Measurements from ENCODE around the gene PATL2. TPM values are rescaled to one million over a fixed set of nuclear protein-coding genes. Genes with fewer than 3 reads are reported as not detected.

The PATL2 gene
- total and polyA plus RNA-seq, 2 experiments from 2014 or later, result 0.19 TPM; not detected in 1

DNA sequence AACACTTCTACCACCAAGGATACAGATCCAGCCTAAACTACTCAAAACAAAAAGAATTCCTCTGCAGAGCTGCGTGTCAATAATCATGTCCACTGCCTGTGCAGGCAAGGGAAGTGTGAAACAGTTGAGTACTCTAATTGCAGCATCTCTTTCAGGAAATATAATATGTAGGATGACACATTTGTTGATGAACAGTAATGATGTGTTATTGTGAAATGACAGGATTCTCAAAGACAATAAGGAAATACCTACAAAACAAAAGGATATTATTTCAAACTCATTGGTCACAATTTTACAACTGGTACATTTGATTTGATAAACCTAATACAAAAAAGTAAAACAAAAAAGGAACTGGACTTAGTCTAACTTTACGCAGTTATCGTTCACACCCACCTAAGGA, 52.1 kb downstream of the PATL2 start:
- ATAC-seq (no peak), DNase-seq (ENCODE audit: low spot score) (no peak)
- Histone ChIP-seq H4K20me1 (replicated peaks; ENCODE audit: insufficient read depth) (no peaks in the 10 kb centered on the region), H2AFZ (no peak overlapping the region), H3K79me2 (replicated peaks; ENCODE audit: insufficient read depth) (peaks cover 10% of the 10 kb centered on the region; the same call in 1 of the 2 replicates), H3K4me2 (no peak overlapping the region), H3K9me2 (ENCODE audit: insufficient read depth) (no peaks in the 10 kb centered on the region), H3K27me3 (ENCODE audit: insufficient read depth) (no peaks in the 10 kb centered on the region), H3K4me3 (no peak overlapping the region), H3F3A (replicated peaks; ENCODE audit: low read depth) (no peaks in the 10 kb centered on the region; the same call in 1 of the 2 replicates), H3K4me1 (ENCODE audit: insufficient read depth) (peaks cover 5% of the 10 kb centered on the region; the same call in 1 of the 2 replicates), H3K36me3 (ENCODE audit: insufficient read depth) (no peaks in the 10 kb centered on the region; the same call in 1 of the 2 replicates), H3K27ac (ENCODE audit: low read depth) (no peak overlapping the region)
- peaks cover 21% of the 10 kb centered on the region for H3K36me3 Mint-ChIP-seq (ENCODE audit: low read depth)
- peaks cover 5% of the 10 kb centered on the region for H3K27me3 Mint-ChIP-seq (ENCODE audit: insufficient read depth, low read depth, poor library complexity)
- H3K4me3 Mint-ChIP-seq, result no peak overlapping the region
- no peaks in the 10 kb centered on the region for H3K9me3 Mint-ChIP-seq
- TF ChIP-seq, protein P1, sequence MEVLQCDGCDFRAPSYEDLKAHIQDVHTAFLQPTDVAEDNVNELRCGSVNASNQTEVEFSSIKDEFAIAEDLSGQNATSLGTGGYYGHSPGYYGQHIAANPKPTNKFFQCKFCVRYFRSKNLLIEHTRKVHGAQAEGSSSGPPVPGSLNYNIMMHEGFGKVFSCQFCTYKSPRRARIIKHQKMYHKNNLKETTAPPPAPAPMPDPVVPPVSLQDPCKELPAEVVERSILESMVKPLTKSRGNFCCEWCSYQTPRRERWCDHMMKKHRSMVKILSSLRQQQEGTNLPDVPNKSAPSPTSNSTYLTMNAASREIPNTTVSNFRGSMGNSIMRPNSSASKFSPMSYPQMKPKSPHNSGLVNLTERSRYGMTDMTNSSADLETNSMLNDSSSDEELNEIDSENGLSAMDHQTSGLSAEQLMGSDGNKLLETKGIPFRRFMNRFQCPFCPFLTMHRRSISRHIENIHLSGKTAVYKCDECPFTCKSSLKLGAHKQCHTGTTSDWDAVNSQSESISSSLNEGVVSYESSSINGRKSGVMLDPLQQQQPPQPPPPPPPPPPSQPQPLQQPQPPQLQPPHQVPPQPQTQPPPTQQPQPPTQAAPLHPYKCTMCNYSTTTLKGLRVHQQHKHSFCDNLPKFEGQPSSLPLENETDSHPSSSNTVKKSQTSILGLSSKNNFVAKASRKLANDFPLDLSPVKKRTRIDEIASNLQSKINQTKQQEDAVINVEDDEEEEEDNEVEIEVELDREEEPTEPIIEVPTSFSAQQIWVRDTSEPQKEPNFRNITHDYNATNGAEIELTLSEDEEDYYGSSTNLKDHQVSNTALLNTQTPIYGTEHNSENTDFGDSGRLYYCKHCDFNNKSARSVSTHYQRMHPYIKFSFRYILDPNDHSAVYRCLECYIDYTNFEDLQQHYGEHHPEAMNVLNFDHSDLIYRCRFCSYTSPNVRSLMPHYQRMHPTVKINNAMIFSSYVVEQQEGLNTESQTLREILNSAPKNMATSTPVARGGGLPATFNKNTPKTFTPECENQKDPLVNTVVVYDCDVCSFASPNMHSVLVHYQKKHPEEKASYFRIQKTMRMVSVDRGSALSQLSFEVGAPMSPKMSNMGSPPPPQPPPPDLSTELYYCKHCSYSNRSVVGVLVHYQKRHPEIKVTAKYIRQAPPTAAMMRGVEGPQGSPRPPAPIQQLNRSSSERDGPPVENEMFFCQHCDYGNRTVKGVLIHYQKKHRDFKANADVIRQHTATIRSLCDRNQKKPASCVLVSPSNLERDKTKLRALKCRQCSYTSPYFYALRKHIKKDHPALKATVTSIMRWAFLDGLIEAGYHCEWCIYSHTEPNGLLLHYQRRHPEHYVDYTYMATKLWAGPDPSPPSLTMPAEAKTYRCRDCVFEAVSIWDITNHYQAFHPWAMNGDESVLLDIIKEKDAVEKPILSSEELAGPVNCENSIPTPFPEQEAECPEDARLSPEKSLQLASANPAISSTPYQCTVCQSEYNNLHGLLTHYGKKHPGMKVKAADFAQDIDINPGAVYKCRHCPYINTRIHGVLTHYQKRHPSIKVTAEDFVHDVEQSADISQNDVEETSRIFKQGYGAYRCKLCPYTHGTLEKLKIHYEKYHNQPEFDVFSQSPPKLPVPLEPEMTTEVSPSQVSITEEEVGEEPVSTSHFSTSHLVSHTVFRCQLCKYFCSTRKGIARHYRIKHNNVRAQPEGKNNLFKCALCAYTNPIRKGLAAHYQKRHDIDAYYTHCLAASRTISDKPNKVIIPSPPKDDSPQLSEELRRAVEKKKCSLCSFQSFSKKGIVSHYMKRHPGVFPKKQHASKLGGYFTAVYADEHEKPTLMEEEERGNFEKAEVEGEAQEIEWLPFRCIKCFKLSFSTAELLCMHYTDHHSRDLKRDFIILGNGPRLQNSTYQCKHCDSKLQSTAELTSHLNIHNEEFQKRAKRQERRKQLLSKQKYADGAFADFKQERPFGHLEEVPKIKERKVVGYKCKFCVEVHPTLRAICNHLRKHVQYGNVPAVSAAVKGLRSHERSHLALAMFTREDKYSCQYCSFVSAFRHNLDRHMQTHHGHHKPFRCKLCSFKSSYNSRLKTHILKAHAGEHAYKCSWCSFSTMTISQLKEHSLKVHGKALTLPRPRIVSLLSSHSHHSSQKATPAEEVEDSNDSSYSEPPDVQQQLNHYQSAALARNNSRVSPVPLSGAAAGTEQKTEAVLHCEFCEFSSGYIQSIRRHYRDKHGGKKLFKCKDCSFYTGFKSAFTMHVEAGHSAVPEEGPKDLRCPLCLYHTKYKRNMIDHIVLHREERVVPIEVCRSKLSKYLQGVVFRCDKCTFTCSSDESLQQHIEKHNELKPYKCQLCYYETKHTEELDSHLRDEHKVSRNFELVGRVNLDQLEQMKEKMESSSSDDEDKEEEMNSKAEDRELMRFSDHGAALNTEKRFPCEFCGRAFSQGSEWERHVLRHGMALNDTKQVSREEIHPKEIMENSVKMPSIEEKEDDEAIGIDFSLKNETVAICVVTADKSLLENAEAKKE (CRISPR knock-in tag; IDR thresholded peaks at IDR 0.05), result no peak
- TF ChIP-seq, protein P2, sequence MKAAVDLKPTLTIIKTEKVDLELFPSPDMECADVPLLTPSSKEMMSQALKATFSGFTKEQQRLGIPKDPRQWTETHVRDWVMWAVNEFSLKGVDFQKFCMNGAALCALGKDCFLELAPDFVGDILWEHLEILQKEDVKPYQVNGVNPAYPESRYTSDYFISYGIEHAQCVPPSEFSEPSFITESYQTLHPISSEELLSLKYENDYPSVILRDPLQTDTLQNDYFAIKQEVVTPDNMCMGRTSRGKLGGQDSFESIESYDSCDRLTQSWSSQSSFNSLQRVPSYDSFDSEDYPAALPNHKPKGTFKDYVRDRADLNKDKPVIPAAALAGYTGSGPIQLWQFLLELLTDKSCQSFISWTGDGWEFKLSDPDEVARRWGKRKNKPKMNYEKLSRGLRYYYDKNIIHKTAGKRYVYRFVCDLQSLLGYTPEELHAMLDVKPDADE (IDR thresholded peaks at IDR 0.05), result no peak
- no peak for TF ChIP-seq CREB1 (CRISPR knock-in tag; IDR thresholded peaks at IDR 0.05; ENCODE audit: low read depth)
- TF ChIP-seq NANOG (IDR thresholded peaks at IDR 0.05; ENCODE audit: borderline replicate concordance), result no peak
- no peak for TF ChIP-seq EZH2 (IDR thresholded peaks at IDR 0.05; ENCODE audit: low read depth, unreplicated experiment)
- TF ChIP-seq, protein P3, sequence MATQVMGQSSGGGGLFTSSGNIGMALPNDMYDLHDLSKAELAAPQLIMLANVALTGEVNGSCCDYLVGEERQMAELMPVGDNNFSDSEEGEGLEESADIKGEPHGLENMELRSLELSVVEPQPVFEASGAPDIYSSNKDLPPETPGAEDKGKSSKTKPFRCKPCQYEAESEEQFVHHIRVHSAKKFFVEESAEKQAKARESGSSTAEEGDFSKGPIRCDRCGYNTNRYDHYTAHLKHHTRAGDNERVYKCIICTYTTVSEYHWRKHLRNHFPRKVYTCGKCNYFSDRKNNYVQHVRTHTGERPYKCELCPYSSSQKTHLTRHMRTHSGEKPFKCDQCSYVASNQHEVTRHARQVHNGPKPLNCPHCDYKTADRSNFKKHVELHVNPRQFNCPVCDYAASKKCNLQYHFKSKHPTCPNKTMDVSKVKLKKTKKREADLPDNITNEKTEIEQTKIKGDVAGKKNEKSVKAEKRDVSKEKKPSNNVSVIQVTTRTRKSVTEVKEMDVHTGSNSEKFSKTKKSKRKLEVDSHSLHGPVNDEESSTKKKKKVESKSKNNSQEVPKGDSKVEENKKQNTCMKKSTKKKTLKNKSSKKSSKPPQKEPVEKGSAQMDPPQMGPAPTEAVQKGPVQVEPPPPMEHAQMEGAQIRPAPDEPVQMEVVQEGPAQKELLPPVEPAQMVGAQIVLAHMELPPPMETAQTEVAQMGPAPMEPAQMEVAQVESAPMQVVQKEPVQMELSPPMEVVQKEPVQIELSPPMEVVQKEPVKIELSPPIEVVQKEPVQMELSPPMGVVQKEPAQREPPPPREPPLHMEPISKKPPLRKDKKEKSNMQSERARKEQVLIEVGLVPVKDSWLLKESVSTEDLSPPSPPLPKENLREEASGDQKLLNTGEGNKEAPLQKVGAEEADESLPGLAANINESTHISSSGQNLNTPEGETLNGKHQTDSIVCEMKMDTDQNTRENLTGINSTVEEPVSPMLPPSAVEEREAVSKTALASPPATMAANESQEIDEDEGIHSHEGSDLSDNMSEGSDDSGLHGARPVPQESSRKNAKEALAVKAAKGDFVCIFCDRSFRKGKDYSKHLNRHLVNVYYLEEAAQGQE (IDR thresholded peaks at IDR 0.05; ENCODE audit: unreplicated experiment), result no peak
- no peak for TF ChIP-seq JUNB (IDR thresholded peaks at IDR 0.05; ENCODE audit: unreplicated experiment)
- no peak for TF ChIP-seq ZNF331 (CRISPR knock-in tag; IDR thresholded peaks at IDR 0.05; ENCODE audit: low read depth)
- TF ChIP-seq POLR2AphosphoS5 (IDR thresholded peaks at IDR 0.05; ENCODE audit: low read depth), result no peak
- no peak for TF ChIP-seq STAT1 (IDR thresholded peaks at IDR 0.05; ENCODE audit: unreplicated experiment)
- no peak for TF ChIP-seq CTCF (conservative IDR thresholded peaks at IDR 0.05; ENCODE audit: low read depth in 2 of 2)
- no peak for TF ChIP-seq ZNF114 (CRISPR knock-in tag; IDR thresholded peaks at IDR 0.05)
- TF ChIP-seq EZH2phosphoT487 (IDR thresholded peaks at IDR 0.05; ENCODE audit: unreplicated experiment), result no peak
- H3K27ac Mint-ChIP-seq, result no peak overlapping the region
- H3K4me1 Mint-ChIP-seq, result peaks cover 6% of the 10 kb centered on the region; the same call in 2 of the 3 replicates
